ENCODE data around the gene YBX3.

GRCh38 chr12:10709808-10710207, 13.3 kb downstream of the YBX3 start:
- no peak for TF ChIP-seq POLR2A (IDR thresholded peaks at IDR 0.05)
- TF ChIP-seq POLR2AphosphoS5 (IDR thresholded peaks at IDR 0.05), result no peak
- no peak for TF ChIP-seq CTCF (IDR thresholded peaks at IDR 0.05)
